DMS53 treated with DMSO at 0.1 percent for 48 hours (cell line): ENCODE measurements around the gene SLC4A3.
"Not testable (repeated sequence)": the region's sequence is repeated elsewhere in the genome, so short reads cannot be mapped to it uniquely, and the experiment has no call there.

ENCODE experiments used
- DNase-seq: peaks from one replicate; lab custom pipeline; 2025; ENCODE audit not compliant: unreplicated experiment; lab: John Stamatoyannopoulos, UW

The SLC4A3 gene

DNA sequence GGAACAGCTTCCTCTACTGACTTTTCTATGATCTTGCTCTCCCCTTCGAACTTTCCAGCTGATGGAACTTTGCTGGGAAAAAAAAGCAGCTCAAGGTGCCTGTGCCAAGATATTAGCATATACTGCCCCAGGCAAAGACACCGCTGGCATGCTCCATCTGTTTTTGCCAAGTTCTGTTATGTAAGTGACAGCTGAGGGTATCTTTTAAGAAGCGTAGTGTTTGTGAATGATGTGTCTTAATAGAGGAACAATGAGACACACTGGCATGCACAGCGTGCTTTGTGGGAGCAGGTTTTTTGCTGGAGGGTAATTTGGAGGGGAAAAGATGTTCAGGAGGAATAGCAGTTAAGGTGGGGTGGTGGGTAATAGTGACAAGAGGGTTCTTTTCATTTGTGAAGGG lies 47.8 kb downstream of the SLC4A3 start:
- no peak for DNase-seq

DNA sequence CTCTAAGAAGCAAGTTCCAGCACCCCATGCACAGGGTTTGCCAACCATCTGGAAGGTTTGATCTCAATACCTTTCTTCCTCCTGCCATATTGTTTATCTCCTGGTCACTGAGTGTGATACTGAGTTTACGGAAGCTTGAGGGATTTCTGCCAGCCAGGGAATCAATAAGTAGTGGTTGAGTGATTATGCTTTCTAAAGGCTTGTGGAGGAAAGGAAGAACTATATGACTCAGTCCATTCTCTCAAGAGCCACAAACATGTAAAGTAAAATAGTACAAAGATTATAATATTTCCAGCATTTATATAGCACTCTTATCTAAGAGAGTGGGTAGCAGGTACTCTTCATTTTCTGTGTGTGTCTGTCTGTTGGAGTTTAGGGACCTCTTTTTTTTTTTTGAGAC lies 49.2 kb downstream of the SLC4A3 start:
- no peak for DNase-seq

DNA sequence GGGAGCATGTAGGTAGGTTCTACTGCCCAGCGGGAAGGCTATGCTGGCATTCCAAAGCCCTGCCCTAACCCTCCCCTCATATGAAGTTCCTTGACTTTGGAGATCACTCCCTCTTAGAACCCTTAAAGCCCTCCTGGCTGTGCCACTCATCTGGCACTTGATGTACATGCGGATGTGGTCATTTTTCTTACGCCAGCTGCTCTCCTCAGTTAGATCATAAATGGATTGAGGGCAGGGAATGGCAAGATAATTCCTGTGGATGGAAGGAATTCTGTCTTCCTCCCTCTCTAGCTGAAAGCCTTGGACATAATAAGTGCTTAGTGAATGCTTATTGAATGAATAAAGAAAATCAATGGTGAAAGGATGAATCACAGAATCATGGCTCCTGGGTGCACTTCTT lies 51.6 kb downstream of the SLC4A3 start:
- no peak for DNase-seq

DNA sequence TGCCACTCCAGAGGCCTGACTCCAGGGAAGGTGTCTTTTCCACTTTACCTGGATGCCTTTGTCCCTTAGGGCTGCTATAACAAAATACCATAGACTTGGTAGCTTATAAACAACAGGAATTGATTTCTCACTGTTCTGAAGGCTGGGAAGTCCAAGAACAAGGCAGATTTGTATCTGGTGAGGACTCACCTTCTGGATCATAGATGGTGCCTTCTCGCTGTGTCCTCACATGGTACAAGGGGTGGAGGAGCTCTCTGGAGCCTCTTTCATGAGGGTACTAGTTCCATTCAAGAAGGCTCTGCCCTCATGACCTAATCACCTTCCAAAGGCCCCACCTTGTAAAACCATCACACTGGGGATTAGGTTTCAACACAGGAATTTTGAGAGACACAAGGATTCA lies 52.1 kb downstream of the SLC4A3 start:
- DNase-seq, result no peak

DNA sequence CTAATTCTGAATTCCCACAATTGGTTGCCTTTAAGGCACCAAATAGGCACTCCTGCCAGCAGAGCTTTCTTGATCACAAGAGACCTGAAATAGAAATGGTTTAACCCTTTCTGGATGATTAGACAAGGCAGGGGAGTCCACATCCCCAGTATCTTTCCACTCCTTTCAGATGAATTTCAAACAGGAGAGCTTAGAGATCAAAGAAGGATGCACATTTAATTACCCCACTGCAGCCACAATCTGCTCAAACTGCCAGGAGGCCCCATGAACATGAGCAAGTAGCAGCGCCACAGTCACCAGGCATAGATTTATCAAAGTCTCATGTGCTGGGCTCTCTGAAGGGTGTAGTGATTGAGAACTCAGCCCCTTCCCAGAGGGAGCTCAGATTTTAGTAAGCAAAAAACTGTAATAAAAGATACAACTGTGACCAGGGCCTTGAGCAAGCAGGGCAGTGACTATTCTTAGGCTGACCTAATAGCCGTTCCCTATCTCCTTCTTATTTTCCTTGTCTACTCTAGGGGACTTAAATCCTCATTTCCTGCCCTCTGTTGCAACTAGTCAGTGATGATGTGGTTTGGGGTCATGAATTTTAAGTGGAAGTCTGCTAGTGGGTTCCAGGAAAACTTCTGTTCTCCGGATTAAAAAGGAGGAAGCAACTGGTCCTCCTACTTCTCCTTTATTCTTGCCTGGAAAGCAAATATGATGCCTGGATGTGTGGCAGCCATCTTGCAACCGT lies 53.7 kb downstream of the SLC4A3 start:
- no peak for DNase-seq

DNA sequence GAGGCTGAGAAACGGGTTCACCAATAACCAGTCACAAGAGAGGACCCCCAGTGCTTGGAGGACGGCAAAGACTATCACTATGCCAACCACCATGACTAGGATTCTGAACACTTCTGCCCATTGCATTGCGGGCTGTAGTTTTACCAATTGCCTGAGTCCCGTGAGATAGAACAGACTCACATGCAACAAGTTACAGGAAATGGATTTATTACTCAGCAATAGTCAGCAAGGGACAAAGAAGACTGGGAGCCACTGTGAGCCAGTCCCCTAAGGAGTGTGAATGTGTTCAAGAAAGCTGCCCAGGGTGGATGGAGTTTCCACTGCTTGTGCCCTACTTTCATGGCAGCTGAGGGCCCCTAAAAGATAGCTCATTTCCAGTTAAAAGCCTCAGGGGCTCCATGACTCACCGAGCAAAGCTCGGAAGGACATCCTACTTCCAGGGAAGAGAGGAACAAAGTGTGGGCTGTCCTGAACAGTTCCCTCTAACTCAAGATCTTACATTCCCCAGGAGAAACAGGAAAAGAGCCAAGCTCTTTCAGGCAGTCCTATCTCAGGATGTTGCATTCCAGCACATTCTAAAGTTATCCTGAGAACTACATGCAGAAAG lies 54.4 kb downstream of the SLC4A3 start:
- DNase-seq, result no peak

DNA sequence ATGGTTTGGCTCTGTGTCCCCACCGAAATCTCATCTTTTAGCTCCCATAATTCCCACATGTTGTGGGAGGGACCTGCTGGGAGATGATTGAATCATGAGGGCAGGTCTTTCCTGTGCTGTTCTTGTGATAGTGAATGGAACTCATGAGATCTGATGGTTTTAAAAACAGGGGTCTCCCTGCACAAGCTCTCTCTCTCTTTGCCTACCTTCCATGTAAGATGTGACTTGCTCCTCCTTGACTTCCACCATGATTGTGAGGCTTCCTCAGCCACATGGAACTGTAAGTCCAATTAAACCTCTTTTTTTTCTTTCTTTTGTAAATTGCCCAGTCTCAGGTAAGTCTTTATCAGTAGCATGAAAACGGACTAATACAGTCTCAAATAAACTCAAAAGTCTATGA lies 56.0 kb downstream of the SLC4A3 start:
- not testable (repeated sequence) for DNase-seq

DNA sequence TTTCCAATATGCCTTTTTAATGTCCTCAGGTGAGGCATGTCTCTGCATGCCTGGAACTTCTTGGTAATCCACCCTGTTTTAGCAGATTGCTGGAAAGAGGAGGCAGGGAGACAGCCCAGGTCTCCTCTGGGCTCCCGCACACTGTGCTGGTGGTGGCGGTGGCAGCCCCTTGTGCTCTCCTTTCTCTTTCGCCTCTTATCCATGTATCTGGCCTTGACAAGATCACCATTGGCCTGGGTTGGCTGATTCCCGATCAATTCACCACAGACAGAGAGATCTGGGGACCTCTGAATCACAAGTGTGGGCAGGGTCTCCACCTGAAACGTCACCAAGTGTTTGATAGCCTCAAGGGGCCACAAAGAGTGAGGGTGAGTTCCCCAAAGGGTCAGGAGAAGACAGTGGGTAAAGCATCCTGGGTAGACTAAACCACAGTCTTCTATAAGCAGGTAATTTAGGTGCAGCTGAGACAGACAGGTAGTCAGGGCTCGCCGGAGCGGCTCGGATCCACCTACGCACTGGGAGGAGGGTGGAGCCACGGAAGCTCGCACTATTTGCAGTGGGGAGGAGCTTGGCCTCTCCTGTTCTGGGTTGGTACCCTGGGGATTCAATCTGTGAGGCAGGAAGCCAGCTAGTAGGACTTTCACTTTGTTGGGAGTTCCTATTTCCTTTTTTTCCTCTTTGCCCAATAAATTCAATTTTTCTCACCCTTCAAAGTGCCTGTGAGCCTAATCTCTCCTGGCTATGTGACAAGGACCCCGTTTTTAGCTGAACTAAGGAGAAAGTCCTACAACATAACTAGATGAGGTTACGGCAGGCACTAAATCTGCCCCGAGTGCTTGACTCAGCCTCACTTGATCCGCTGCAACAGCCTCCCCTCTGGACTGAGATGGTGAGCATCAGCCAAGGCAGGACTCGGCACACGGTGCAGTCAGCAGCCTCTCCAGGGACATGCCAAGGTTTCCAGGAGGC lies 57.6 kb downstream of the SLC4A3 start:
- DNase-seq, result peak; percentile 67

DNA sequence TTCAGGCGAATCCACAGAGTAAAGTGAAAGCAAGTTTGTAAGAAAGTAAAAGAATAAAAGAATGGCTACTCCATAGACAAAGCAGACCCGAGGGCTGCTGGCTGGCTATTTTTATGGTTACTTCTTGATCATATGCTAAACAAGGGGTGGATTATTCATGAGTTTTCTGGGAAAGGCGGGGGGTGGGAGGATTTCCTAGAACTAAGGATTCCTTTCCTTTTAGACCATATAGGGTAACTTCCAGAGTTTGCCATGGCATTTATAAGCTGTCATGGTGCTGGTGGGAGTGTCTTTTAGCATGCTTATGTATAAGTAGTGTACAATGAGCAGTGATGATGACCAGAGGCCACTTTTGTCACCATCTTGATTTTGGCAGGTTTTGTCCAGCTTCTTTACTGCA lies 59.8 kb downstream of the SLC4A3 start:
- DNase-seq, result no peak

DNA sequence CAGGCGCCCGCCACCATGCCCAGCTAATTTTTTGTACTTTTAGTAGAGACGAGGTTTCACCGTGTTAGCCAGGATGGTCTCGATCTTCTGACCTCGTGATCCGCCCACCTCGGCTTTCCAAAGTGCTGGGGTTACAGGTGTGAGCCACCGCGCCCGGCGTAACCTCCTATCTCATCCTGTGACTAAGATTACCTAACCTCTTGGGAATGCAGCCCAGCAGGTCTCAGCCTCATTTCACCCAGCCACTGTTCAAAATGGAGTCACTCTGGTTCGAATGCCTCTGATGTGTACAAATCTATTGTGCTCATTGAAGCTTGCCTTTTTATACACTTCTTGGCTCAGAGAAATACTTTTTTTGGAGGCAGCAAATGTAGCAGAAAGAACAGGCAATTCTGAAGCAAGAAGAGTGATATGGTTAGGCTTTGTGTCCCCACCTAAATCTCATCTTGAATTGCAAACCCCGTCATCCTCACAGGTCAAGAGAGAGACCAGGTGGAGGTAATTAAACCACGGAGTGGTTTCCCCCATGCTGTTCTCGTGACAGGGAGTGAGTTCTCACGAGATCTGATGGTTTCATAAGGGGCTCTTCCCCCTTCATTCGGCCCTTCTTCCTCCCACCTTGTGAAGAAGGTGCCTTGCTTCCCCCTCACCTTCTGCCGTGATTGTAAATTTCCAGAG lies 60.6 kb downstream of the SLC4A3 start:
- DNase-seq, result no peak

DNA sequence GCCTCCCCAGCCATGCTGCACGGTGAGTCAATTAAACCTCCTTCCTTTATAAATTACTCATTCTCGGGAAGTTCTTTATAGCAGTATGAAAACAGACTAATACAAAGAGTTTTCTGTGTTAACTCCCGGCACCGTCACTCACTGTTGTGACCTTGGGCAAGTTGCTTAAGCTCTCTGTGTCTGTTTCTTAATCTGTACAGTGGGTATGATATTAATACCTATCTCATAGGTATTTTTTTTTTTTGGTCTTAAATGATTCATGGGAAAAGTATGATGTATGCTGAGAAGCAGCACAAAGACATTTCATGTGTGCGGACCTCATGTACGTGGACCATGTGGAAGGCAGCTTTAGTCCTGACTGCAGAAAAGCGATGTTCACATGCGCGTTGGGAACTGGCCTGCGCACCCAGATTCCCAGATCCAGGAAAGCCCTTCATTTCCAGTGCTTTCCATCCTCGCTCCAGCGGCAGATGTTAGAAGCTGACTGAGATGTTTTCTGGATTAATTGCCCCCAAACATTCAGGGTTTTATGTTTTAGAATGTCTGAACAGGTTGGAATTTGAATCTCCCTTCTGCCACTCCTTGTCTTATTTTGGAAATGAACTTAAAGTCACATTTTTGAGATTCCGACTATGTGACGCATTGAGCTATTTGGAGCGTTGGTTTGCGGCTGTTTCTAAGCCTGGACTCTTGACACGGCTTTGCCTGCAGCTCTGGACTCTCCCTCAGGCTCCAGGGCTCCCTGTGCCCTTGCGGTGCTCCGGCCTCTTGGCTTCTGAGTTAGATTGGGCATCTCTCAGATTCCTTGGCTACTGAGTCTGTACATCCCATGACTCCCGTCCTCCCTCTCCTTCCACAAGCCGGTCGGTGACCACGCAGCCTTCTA lies 61.4 kb downstream of the SLC4A3 start:
- no peak for DNase-seq

DNA sequence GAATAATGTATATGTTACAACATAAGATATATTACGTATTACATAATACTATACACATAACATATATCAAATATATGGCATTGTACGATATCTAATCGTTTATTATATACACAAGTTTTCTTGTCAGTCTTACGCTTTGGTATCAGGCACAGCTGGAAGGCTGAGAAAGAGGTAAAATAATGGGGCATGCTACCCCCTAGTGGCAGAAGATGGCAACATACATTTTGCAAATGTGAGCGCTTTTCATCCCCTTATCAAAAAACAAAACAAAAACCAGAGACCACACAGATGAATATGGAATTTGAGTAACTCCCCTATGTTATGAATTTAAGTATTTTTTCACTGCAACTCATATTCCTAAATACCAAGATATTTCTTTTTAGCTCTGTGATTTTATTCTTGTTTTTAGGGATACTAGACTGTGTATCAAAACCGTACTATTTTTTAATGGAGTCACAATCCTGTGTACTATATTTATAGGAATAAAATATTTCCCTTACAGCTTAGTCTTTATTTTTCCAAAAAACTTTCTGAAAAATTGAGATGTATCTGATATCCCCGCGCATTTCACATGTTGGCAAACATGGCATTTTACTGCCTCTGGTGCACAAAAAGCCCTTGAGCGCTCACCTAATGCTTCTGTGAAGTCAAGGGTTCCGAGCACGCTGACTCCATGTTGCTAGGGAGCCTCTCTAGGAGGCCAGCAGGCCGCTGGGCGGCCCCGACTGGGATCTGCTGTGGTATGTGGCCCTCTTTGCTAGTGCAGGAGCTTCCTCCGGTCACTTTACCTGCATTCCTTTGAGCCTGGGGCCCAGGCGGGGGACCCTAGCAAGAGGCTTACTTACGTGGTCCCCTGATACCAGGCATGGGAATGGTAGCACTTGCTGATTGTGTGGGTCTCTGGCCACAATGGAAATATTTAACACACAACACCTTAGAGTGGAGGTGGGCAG lies 62.5 kb downstream of the SLC4A3 start:
- DNase-seq, result peak; percentile 10

DNA sequence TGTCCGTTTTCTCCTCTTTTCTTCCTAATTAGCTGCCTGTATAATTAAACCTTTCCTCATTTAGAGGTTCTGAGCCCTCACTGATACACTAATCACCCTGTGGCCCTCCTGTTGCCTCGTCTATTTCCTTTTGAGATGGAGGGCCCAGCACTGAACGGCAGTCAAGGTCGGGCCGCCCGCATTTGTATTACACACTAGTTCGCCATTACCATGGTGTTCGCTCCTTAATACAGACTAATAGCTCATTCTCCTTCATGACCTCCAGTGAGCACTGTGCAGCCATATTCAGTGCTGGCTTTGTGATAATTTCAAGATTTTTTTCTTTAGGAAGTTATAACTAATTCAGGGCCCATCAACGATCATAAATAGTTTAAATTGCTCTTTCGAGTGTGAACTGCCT lies 64.1 kb downstream of the SLC4A3 start:
- DNase-seq, result no peak
